Coronary artery (tissue), 2 donors: Measurements from ENCODE around the gene NOL11.
"Not testable (repeated sequence)": the region's sequence is repeated elsewhere in the genome, so short reads cannot be mapped to it uniquely, and the experiment has no call there.

Source experiments
- DNase-seq: peaks from one replicate; pipeline ENCODE4 v3.0.0-alpha.2; 2017; ENCODE audit warnings: low spot score
- H3K27ac ChIP-seq, 2 donors: fragments of 200-600 bp; sonication (generic); one replicate each; pipeline ENCODE4 v1.5.1; 2016 to 2019
- H3K4me3 ChIP-seq: fragments of 200-600 bp; sonication (generic); 2 replicates; pipeline ENCODE4 v1.5.1; 2016; ENCODE audit warnings: mild to moderate bottlenecking, moderate library complexity
- CTCF ChIP-seq: fragments of 200-600 bp; sonication (generic); IDR thresholded peaks from one replicate; pipeline ENCODE4 v1.5.1; 2019; ENCODE audit warnings: antibody characterized with exemption

NOL11 gene

GRCh38 chr17:67754001-67754400 is 36.3 kb downstream of the NOL11 start:
- no peak for DNase-seq
- no peak overlapping the region for H3K27ac ChIP-seq
- no peak for TF ChIP-seq CTCF
- no peak overlapping the region for H3K4me3 ChIP-seq

GRCh38 chr17:67754686-67755085 is 37.0 kb downstream of the NOL11 start:
- H3K27ac ChIP-seq, H3K4me3 ChIP-seq, DNase-seq: not testable (repeated sequence)

- H3K4me3 ChIP-seq, H3K27ac ChIP-seq, DNase-seq: not testable (repeated sequence)
Observed at GRCh38 chr17:67756766-67757165, 39.0 kb downstream of the NOL11 start.

- Histone ChIP-seq H3K4me3 (no peak overlapping the region), H3K27ac (no peak overlapping the region)
- no peak for DNase-seq
- no peak for TF ChIP-seq CTCF
Observed at GRCh38 chr17:67759355-67760171, 41.8 kb downstream of the NOL11 start.

- Histone ChIP-seq H3K27ac (no peak overlapping the region), H3K4me3 (no peak overlapping the region)
- TF ChIP-seq CTCF: no peak
- no peak for DNase-seq
Observed at GRCh38 chr17:67765623-67766022, 47.9 kb downstream of the NOL11 start.

- TF ChIP-seq CTCF: no peak
- no peak overlapping the region for H3K4me3 ChIP-seq
- no peak for DNase-seq
- H3K27ac ChIP-seq: no peak overlapping the region
Observed at GRCh38 chr17:67769231-67769630, 51.5 kb downstream of the NOL11 start.

GRCh38 chr17:67770539-67770938 is 52.8 kb downstream of the NOL11 start:
- no peak for DNase-seq
- no peak overlapping the region for H3K27ac ChIP-seq
- TF ChIP-seq CTCF: no peak
- no peak overlapping the region for H3K4me3 ChIP-seq

GRCh38 chr17:67772679-67773078 is 54.9 kb downstream of the NOL11 start:
- DNase-seq: no peak
- TF ChIP-seq CTCF: no peak
- H3K4me3 ChIP-seq: no peak overlapping the region
- H3K27ac ChIP-seq: no peak overlapping the region
